A549 treated with AZD2906 at 1 μM for 4 hours (cell line): ENCODE data around the gene PCDHB9. TPM values are rescaled to one million over a fixed set of nuclear protein-coding genes. Genes with fewer than 3 reads are reported as not detected.

Experiments
- total RNA-seq: library from RNA; stranded (reverse); fragments of 200-300 nt; extraction: Qiagen RNA extraction; gene quantifications from 5 replicates; pipeline ENCODE4 v1.2.3, GENCODE V29; 2022

Gene PCDHB9
- total RNA-seq, result 0.01 to 0.09 TPM (median 0.02 TPM) in 4 of 5 replicates, not detected in the other

GRCh38 chr5:141186897-141187512 lies at the start of gene PCDHB9:
TSS of gene PCDHB9 (plus strand) at chr5:141187161. CDS start at chr5:141187319, 158 bp downstream.

GRCh38 chr5:141149812-141150211 lies 37.1 kb upstream of the PCDHB9 start, which contains the start of gene PCDHB6:
TSS of gene PCDHB6 (plus strand) at chr5:141150057. CDS start at chr5:141150258, 201 bp downstream.

GRCh38 chr5:141172381-141173204 lies 14.4 kb upstream of the PCDHB9 start, which contains the start of gene PCDHB7:
TSS of gene PCDHB7 (plus strand) at chr5:141172644. CDS start at chr5:141172836, 192 bp downstream.

GRCh38 chr5:141177577-141178191 lies 9.3 kb upstream of the PCDHB9 start, which contains the start of gene PCDHB8:
TSS of gene PCDHB8 (plus strand) at chr5:141177790. CDS start at chr5:141178035, 245 bp downstream.

GRCh38 chr5:141182248-141182647 lies 4.7 kb upstream of the PCDHB9 start, which contains the start of gene PCDHB16:
TSS of gene PCDHB16 (plus strand) at chr5:141182387. CDS start at chr5:141182560, 173 bp downstream.

GRCh38 chr5:141192110-141192725 lies 5.3 kb downstream of the PCDHB9 start, which contains the start of gene PCDHB10:
TSS of gene PCDHB10 (plus strand) at chr5:141192353. CDS start at chr5:141192553, 200 bp downstream.

GRCh38 chr5:141199359-141200235 lies 12.6 kb downstream of the PCDHB9 start, which contains the start of gene PCDHB11:
TSS of gene PCDHB11 (plus strand) at chr5:141199627. CDS start at chr5:141199775, 148 bp downstream.

GRCh38 chr5:141208478-141208877 lies 21.5 kb downstream of the PCDHB9 start, which contains the start of gene PCDHB12:
TSS of gene PCDHB12 (plus strand) at chr5:141208719. CDS start at chr5:141208908, 189 bp downstream.

GRCh38 chr5:141213656-141214339 lies 26.8 kb downstream of the PCDHB9 start, which contains the start of gene PCDHB13:
TSS of gene PCDHB13 (plus strand) at chr5:141213919. CDS start at chr5:141214124, 205 bp downstream.

GRCh38 chr5:141223112-141223783 lies 36.3 kb downstream of the PCDHB9 start, which contains the start of gene PCDHB14:
TSS of gene PCDHB14 (plus strand) at chr5:141223343. CDS start at chr5:141223506, 163 bp downstream.

Other genes starting within 250 kb of the PCDHB9 start
- 3.2 to 5.7 TPM (median 3.6 TPM) in 5 replicates for gene PCDHAC2, start 220.7 kb upstream of the PCDHB9 start, total RNA-seq
- not detected in 5 replicates for gene PCDHB1, start 135.8 kb upstream of the PCDHB9 start, total RNA-seq
- gene PCDHB2, start 92.5 kb upstream of the PCDHB9 start, total RNA-seq, result 2.6 to 5.2 TPM (median 3.4 TPM) in 5 replicates
- gene PCDHB3, start 86.7 kb upstream of the PCDHB9 start, total RNA-seq, result 0.02 to 0.03 TPM (median 0.02 TPM) in 3 of 5 replicates, not detected in the others
- 0.03 to 0.12 TPM (median 0.06 TPM) in 5 replicates for gene PCDHB4, start 65.3 kb upstream of the PCDHB9 start, total RNA-seq
- 1.3 to 1.7 TPM (median 1.4 TPM) in 5 replicates for gene PCDHB5, start 52.0 kb upstream of the PCDHB9 start, total RNA-seq
- 0.84 to 1.1 TPM (median 0.90 TPM) in 5 replicates for gene PCDHB6, start 37.1 kb upstream of the PCDHB9 start, total RNA-seq
- gene PCDHB7, start 14.5 kb upstream of the PCDHB9 start, total RNA-seq, result 0.01 to 0.03 TPM (median 0.02 TPM) in 3 of 5 replicates, not detected in the others
- gene PCDHB8, start 9.4 kb upstream of the PCDHB9 start, total RNA-seq, result 0.24 to 0.28 TPM (median 0.26 TPM) in 5 replicates
- gene PCDHB16, start 4.8 kb upstream of the PCDHB9 start, total RNA-seq, result 0.02 to 0.13 TPM (median 0.06 TPM) in 5 replicates
- 0.02 to 0.06 TPM (median 0.03 TPM) in 3 of 5 replicates, not detected in the others for gene PCDHB10, start 5.2 kb downstream of the PCDHB9 start, total RNA-seq
- 0.05 to 0.08 TPM (median 0.07 TPM) in 5 replicates for gene PCDHB11, start 12.5 kb downstream of the PCDHB9 start, total RNA-seq
- gene PCDHB12, start 21.6 kb downstream of the PCDHB9 start, total RNA-seq, result 0.01 to 0.02 TPM in 2 of 5 replicates, not detected in the others
- 0.03 to 0.08 TPM (median 0.06 TPM) in 5 replicates for gene PCDHB13, start 26.8 kb downstream of the PCDHB9 start, total RNA-seq
- gene PCDHB14, start 36.2 kb downstream of the PCDHB9 start, total RNA-seq, result 0.03 to 0.09 TPM (median 0.06 TPM) in 5 replicates
- gene PCDHB15, start 58.2 kb downstream of the PCDHB9 start, total RNA-seq, result 0.03 to 0.13 TPM (median 0.07 TPM) in 5 replicates
- not detected in 5 replicates for gene SLC25A2, start 116.9 kb downstream of the PCDHB9 start, total RNA-seq
- gene TAF7, start 133.6 kb downstream of the PCDHB9 start, total RNA-seq, result 59.3 to 79.3 TPM (median 67.9 TPM) in 5 replicates
- 0.23 to 0.32 TPM (median 0.27 TPM) in 5 replicates for gene PCDHGA1, start 143.4 kb downstream of the PCDHB9 start, total RNA-seq
- 0.40 to 0.74 TPM (median 0.53 TPM) in 5 replicates for gene PCDHGA2, start 151.6 kb downstream of the PCDHB9 start, total RNA-seq
- 0.02 to 0.03 TPM in 2 of 5 replicates, not detected in the others for gene PCDHGA3, start 156.7 kb downstream of the PCDHB9 start, total RNA-seq
- 1.4 to 1.9 TPM (median 1.7 TPM) in 5 replicates for gene PCDHGB1, start 162.9 kb downstream of the PCDHB9 start, total RNA-seq
- 0.06 to 0.13 TPM (median 0.11 TPM) in 5 replicates for gene PCDHGA4, start 167.9 kb downstream of the PCDHB9 start, total RNA-seq
- 0.05 to 0.08 TPM (median 0.07 TPM) in 5 replicates for gene PCDHGB2, start 172.8 kb downstream of the PCDHB9 start, total RNA-seq
- 0.13 to 0.17 TPM (median 0.16 TPM) in 5 replicates for gene PCDHGA5, start 177.0 kb downstream of the PCDHB9 start, total RNA-seq
- gene PCDHGB3, start 183.1 kb downstream of the PCDHB9 start, total RNA-seq, result 0.11 to 0.23 TPM (median 0.14 TPM) in 5 replicates
- gene PCDHGA6, start 186.7 kb downstream of the PCDHB9 start, total RNA-seq, result 0.11 to 0.28 TPM (median 0.24 TPM) in 5 replicates
- gene PCDHGA7, start 195.6 kb downstream of the PCDHB9 start, total RNA-seq, result 0.71 to 1.2 TPM (median 0.76 TPM) in 5 replicates
- gene PCDHGB4, start 200.5 kb downstream of the PCDHB9 start, total RNA-seq, result 0.81 to 1.0 TPM (median 0.92 TPM) in 5 replicates
- gene PCDHGA8, start 205.5 kb downstream of the PCDHB9 start, total RNA-seq, result 0.02 to 0.03 TPM (median 0.02 TPM) in 4 of 5 replicates, not detected in the other
- gene PCDHGB5, start 210.8 kb downstream of the PCDHB9 start, total RNA-seq, result 1.9 to 2.5 TPM (median 2.2 TPM) in 5 replicates
- 0.03 to 0.05 TPM (median 0.05 TPM) in 5 replicates for gene PCDHGA9, start 215.6 kb downstream of the PCDHB9 start, total RNA-seq
- gene PCDHGB6, start 220.9 kb downstream of the PCDHB9 start, total RNA-seq, result 0.09 to 0.13 TPM (median 0.10 TPM) in 5 replicates
- gene PCDHGA10, start 225.8 kb downstream of the PCDHB9 start, total RNA-seq, result 0.02 to 0.03 TPM in 2 of 5 replicates, not detected in the others
- 0.03 to 0.13 TPM (median 0.07 TPM) in 3 of 5 replicates, not detected in the others for gene PCDHGB7, start 230.5 kb downstream of the PCDHB9 start, total RNA-seq
- not detected in 5 replicates for gene PCDHGA11, start 233.9 kb downstream of the PCDHB9 start, total RNA-seq
- 0.01 TPM in 1 of 5 replicates, not detected in the others for gene PCDHGA12, start 243.3 kb downstream of the PCDHB9 start, total RNA-seq